Daoy (cell line): ENCODE data around the gene OXGR1. TPM values are rescaled to one million over a fixed set of nuclear protein-coding genes. Genes with fewer than 3 reads are reported as not detected.

Source experiments
- DNase-seq: peaks from one replicate; pipeline ENCODE4 v3.0.0-alpha.2; 2015; ENCODE audit warnings: low read depth
- total RNA-seq: library from RNA; depleted of rRNA; stranded (reverse); fragments of >200 nt; shearing (Covaris generic); gene quantifications from 2 replicates; pipeline ENCODE4 v1.2.3, GENCODE V29; 2014; rRNA removed

OXGR1 gene
- total RNA-seq, 1 experiment from 2014 or later, result 0.06 TPM

DNA sequence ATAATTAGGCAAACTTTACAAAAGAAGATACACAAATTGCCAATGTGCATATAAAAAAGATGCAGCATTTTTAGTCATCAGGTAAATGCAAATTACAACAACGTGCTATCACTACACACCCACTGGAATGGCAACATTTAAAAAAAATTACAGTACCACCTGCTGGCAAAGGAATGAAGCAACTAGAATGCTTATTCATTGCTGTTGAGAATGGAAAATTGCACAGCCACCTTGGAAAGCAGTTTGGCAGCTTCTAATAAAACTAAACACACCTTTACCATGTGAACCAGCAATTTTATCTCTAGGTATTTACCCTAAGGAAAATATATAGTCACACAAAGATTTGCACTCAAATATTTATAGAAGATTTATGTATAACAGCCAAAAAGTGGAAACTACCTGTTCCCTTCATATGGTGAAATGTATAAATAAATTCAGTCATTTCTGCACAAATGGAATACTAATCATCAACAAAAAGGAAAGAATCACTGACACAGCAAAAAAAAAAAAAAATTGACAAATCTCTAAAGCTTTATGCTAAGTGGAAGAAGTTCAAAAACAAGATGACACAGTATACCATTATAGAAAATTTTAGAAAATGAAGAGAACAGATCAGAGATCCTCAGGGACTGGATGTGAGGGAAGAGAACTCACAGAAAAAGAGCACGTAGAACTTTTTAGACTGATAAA is 30.3 kb downstream of the OXGR1 start:
- DNase-seq, result no peak

DNA sequence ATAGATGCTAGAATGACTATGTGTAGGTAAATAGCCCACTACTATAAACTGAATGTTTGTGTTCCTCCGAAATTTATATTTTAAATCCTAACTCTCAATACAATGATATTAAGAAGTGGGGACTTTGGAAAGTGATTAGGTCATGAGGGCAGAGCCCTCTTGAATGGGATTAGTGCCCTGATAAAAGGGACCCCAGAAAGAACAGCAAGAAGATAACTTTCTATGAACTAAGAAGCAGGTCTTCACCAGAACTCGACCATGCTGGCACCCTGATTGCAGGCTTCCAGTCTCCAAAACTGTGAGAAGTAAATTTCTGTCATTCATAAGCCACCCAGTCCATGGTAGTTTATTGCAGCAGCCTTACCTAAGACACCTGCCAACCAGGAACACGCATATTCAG is 33.9 kb downstream of the OXGR1 start:
- DNase-seq, result no peak

- DNase-seq, result peak; percentile 7
Measured at GRCh38 chr13:96958286-96958891, 35.9 kb downstream of the OXGR1 start.

GRCh38 chr13:96952595-96952994 is 41.7 kb downstream of the OXGR1 start:
- DNase-seq, result no peak

GRCh38 chr13:96948127-96948526 is 46.1 kb downstream of the OXGR1 start:
- no peak for DNase-seq

DNA sequence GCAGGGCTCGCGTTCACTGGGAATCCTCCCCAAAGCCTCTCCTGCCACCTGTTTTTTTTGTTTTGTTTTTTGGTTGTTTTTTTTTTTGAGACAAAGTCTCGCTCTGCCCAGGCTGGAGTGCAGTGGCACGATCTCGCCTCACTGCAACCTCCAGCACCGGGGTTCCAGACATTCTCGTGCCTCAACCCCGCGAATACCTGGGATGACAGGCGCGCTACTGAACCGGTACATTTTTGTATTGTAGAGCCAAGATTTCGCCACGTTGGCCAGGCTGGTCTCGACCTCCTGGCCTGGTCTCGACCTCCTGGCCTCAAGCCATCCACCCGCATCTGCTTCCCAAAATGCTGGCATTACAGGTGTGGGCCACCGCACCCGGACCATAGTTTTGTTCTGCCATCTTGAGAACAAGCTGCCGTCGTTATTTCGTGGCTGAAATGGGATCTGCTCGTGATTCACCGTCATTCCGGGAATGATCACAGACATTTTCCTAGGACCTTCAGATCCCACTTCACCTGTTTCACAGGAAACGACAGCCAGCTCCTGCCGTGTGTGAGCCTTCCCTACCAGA is 46.8 kb downstream of the OXGR1 start:
- DNase-seq, result no peak

GRCh38 chr13:96946709-96947311 is 47.5 kb downstream of the OXGR1 start:
- DNase-seq, result peak; percentile 5

- no peak for DNase-seq
Measured at GRCh38 chr13:96940961-96941360, 53.3 kb downstream of the OXGR1 start.

GRCh38 chr13:96935901-96936300 is 58.4 kb downstream of the OXGR1 start:
- no peak for DNase-seq

Other genes with a start within 250 kb of the OXGR1 start
- 30.4 and 33.2 TPM in 2 replicates for gene MBNL2, start 227.9 kb upstream of the OXGR1 start, total RNA-seq